Uterus (tissue), 2 donors: ENCODE measurements around the gene SCN1B.

Experiments
- CTCF ChIP-seq, 4 experiments: fragments of 200-600 bp in 2 of 4; fragments of 450-650 bp in 2 of 4; sonication (generic) in 2 of 4; IDR thresholded peaks; one replicate each; pipeline ENCODE4 v1.5.1; 2016 to 2019; ENCODE audit warnings: antibody characterized with exemption in 4 of 4, mild to moderate bottlenecking in 2 of 4, moderate library complexity in 1 of 4
- POLR2A ChIP-seq, 2 donors: fragments of 450-650 bp; IDR thresholded peaks; one replicate each; pipeline ENCODE4 v1.6.1; 2016; ENCODE audit warnings: antibody characterized with exemption in 2 of 2, mild to moderate bottlenecking in 1 of 2, moderate library complexity in 1 of 2

GRCh38 chr19:35027851-35028599, 2.2 kb upstream of the SCN1B start:
- no peak for TF ChIP-seq CTCF (IDR thresholded peaks at IDR 0.05)
- TF ChIP-seq POLR2A (IDR thresholded peaks at IDR 0.05): no peak
